ENCODE measurements around the gene FAM118B. TPM values are rescaled to one million over a fixed set of nuclear protein-coding genes. Genes with fewer than 3 reads are reported as not detected.
"Not testable (repeated sequence)": the region's sequence is repeated elsewhere in the genome, so short reads cannot be mapped to it uniquely, and the experiment has no call there.

FAM118B gene
- polyA plus RNA-seq, 1 experiment, result 36.7 TPM

DNA sequence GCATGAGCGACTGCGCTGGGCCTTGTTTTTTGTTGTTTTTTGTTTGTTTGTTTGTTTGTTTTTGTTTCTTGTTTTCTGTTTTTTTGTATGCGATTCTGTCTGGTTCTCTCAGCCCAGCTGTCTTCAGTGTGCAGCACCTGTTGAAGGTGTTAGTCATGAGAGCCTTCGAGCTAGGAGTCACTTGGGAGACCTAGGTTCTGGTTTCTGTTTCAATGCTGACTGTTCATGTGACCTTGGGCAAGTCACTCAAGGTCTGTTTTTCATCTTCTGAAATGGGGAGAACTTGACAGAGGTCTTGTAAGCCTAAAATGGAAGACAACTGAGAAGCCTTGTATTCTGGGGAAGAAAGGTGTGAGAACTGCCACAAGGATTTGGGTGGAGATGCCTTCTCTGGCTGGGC, 94.1 kb downstream of the FAM118B start:
- H3K27me3 ChIP-seq (ENCODE audit: control insufficient read depth, insufficient read depth, low read length), result no peaks in the 10 kb centered on the region
- ChIA-PET POLR2A (no interaction called here), CTCF (interaction anchor here (0.7 to 3.0 kb wide), 2 partner anchors 18 to 175 kb away, joined by 3 to 19 read pairs; no protein-coding TSS in a partner anchor)
- no peak for DNase-seq (ENCODE audit: low read depth, low spot score)
- peaks cover 3% of the 10 kb centered on the region; the same call in 1 of the 2 replicates for H3K9me3 ChIP-seq (ENCODE audit: control insufficient read depth, insufficient read depth, low read length)
- H3K27ac ChIP-seq (ENCODE audit: low read depth, low read length), result no peak overlapping the region
- H3K4me3 ChIP-seq (ENCODE audit: low read depth, low read length), result no peak overlapping the region
- TF ChIP-seq, protein P1, sequence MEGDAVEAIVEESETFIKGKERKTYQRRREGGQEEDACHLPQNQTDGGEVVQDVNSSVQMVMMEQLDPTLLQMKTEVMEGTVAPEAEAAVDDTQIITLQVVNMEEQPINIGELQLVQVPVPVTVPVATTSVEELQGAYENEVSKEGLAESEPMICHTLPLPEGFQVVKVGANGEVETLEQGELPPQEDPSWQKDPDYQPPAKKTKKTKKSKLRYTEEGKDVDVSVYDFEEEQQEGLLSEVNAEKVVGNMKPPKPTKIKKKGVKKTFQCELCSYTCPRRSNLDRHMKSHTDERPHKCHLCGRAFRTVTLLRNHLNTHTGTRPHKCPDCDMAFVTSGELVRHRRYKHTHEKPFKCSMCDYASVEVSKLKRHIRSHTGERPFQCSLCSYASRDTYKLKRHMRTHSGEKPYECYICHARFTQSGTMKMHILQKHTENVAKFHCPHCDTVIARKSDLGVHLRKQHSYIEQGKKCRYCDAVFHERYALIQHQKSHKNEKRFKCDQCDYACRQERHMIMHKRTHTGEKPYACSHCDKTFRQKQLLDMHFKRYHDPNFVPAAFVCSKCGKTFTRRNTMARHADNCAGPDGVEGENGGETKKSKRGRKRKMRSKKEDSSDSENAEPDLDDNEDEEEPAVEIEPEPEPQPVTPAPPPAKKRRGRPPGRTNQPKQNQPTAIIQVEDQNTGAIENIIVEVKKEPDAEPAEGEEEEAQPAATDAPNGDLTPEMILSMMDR (IDR thresholded peaks at IDR 0.05; ENCODE audit: low read depth, low read length), result no peak

GRCh38 chr11:126307706-126308105, 96.1 kb downstream of the FAM118B start:
- CTCF ChIA-PET, result interaction anchor here (0.6 to 2.0 kb wide), 7 partner anchors 8 to 173 kb away, joined by 3 to 21 read pairs (median 3); no protein-coding TSS in a partner anchor
- POLR2A ChIA-PET, result no interaction called here
- H3K9me3 ChIP-seq (ENCODE audit: control insufficient read depth, insufficient read depth, low read length), result peaks cover 3% of the 10 kb centered on the region; the same call in 1 of the 2 replicates
- no peak overlapping the region for H3K27ac ChIP-seq (ENCODE audit: low read depth, low read length)
- TF ChIP-seq, protein P1 (IDR thresholded peaks at IDR 0.05; ENCODE audit: low read depth, low read length), result peak; percentile 61
- H3K4me3 ChIP-seq (ENCODE audit: low read depth, low read length), result no peak overlapping the region
- DNase-seq (ENCODE audit: low read depth, low spot score), result no peak
- no peaks in the 10 kb centered on the region for H3K27me3 ChIP-seq (ENCODE audit: control insufficient read depth, insufficient read depth, low read length)

DNA sequence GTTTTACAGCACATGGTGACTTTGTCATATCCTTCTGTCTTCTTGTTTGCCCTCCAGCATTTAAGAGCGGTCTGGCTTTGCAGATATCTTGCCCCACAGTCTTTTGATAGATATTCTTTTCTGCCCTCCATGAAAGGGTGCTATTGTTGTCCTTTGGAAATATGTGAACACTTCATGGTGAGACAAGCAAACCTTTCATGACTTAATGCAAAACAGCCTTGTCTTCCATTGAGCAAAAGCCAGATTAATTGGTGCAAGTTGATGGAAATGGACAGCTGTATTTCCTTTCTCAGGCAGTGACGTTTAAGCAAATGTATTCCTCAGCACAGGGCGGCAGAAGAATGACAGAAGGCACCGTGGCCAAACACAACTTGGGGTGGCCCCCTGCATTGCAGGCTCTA, 96.7 kb downstream of the FAM118B start:
- POLR2A ChIA-PET, result no interaction called here
- Histone ChIP-seq H3K9me3 (ENCODE audit: control insufficient read depth, insufficient read depth, low read length) (no peaks in the 10 kb centered on the region), H3K4me3 (ENCODE audit: low read depth, low read length) (no peak overlapping the region), H3K27me3 (ENCODE audit: control insufficient read depth, insufficient read depth, low read length) (no peaks in the 10 kb centered on the region), H3K27ac (ENCODE audit: low read depth, low read length) (no peak overlapping the region)
- CTCF ChIA-PET, result interaction anchor here (0.6 to 2.0 kb wide), 5 partner anchors 10 to 284 kb away, joined by 3 to 21 read pairs (median 3); no protein-coding TSS in a partner anchor
- no peak for DNase-seq (ENCODE audit: low read depth, low spot score)
- TF ChIP-seq, protein P1 (IDR thresholded peaks at IDR 0.05; ENCODE audit: low read depth, low read length), result no peak

GRCh38 chr11:126308771-126309170, 97.2 kb downstream of the FAM118B start:
- H3K27me3 ChIP-seq (ENCODE audit: control insufficient read depth, insufficient read depth, low read length); H3K27ac ChIP-seq (ENCODE audit: low read depth, low read length); DNase-seq (ENCODE audit: low read depth, low spot score); H3K4me3 ChIP-seq (ENCODE audit: low read depth, low read length); POLR2A ChIA-PET; H3K9me3 ChIP-seq (ENCODE audit: control insufficient read depth, insufficient read depth, low read length): not testable (repeated sequence)
- CTCF ChIA-PET, result interaction anchor here (0.6 to 8.2 kb wide), 3 partner anchors 172 to 283 kb away, joined by 3 to 163 read pairs (median 21); no protein-coding TSS in a partner anchor

- no peak overlapping the region for H3K4me3 ChIP-seq (ENCODE audit: low read depth, low read length)
- H3K27me3 ChIP-seq (ENCODE audit: control insufficient read depth, insufficient read depth, low read length), result no peaks in the 10 kb centered on the region
- no peak for DNase-seq (ENCODE audit: low read depth, low spot score)
- H3K27ac ChIP-seq (ENCODE audit: low read depth, low read length), result no peak overlapping the region
- POLR2A ChIA-PET, result interaction anchor here (1.3 kb wide), 2 partner anchors 170 to 174 kb away, joined by 3 to 9 read pairs; no protein-coding TSS in a partner anchor
- TF ChIP-seq, protein P1 (IDR thresholded peaks at IDR 0.05; ENCODE audit: low read depth, low read length), result peak; percentile 92
- no peaks in the 10 kb centered on the region for H3K9me3 ChIP-seq (ENCODE audit: control insufficient read depth, insufficient read depth, low read length)
- CTCF ChIA-PET, result interaction anchor here (0.6 to 8.2 kb wide), 29 partner anchors 9 to 1035 kb away, joined by 3 to 163 read pairs (median 4); no protein-coding TSS in a partner anchor
Observed at GRCh38 chr11:126310200-126310991, 98.8 kb downstream of the FAM118B start.

All from AG04450 (cell line).